BJ (cell line): ENCODE data around the gene ETV6. TPM values are rescaled to one million over a fixed set of nuclear protein-coding genes. Genes with fewer than 3 reads are reported as not detected.

Experiments
- CTCF ChIA-PET: fragments of 350-600 bp; formaldehyde crosslinking; extraction: SDS; loops from one replicate; lab custom pipeline; 2021; ENCODE audit warnings: antibody characterized with exemption, inconsistent platforms; lab: Yijun Ruan, JAX
- POLR2A ChIA-PET: fragments of 300-600 bp; sonication (Branson Sonifier 250); formaldehyde crosslinking; extraction: SDS; loops from one replicate; lab custom pipeline; 2021; ENCODE audit warnings: antibody characterized with exemption; lab: Charles Lee
- DNase-seq: peaks from one replicate; pipeline ENCODE4 v3.0.0-alpha.2; 2011; ENCODE audit warnings: low read depth
- H3K27me3 ChIP-seq: 2 replicates; pipeline ENCODE4 v1.6.0; 2011; ENCODE audit warnings: low read length; ENCODE audit not compliant: control insufficient read depth, insufficient read depth
- H3K36me3 ChIP-seq: 2 replicates; pipeline ENCODE4 v1.5.1; 2011; ENCODE audit warnings: low read length; ENCODE audit not compliant: control insufficient read depth, insufficient read depth
- H3K4me3 ChIP-seq: 2 replicates; pipeline ENCODE4 v1.5.1; 2011; ENCODE audit warnings: low read depth, mild to moderate bottlenecking, control low read depth, low read length
- CTCF ChIP-seq: IDR thresholded peaks from 2 replicates; pipeline ENCODE4 v1.5.1; 2011; ENCODE audit warnings: low read depth, mild to moderate bottlenecking, control low read depth, inconsistent platforms, low read length, moderate library complexity; ENCODE audit not compliant: insufficient read depth
- polyA plus RNA-seq: library from polyadenylated mRNA; depleted of rRNA; stranded (reverse); fragments of >200 nt; gene quantifications from 2 replicates; pipeline ENCODE4 v1.2.3, GENCODE V29; 2011

The ETV6 gene
- polyA plus RNA-seq, 1 experiment = 10.7 TPM

- no peak for TF ChIP-seq CTCF
- DNase-seq = no peak
- no peaks in the 10 kb centered on the region for H3K27me3 ChIP-seq
- ChIA-PET POLR2A (no interaction called here), CTCF (no interaction called here)
- 0 out of 2 replicates have a peak, but pooled peaks cover 2% of the 10 kb centered on the region for H3K36me3 ChIP-seq
- no peak overlapping the region for H3K4me3 ChIP-seq
Measured at GRCh38 chr12:11666131-11667050, 16.9 kb downstream of the ETV6 start.

GRCh38 chr12:11667171-11667570 lies 17.7 kb downstream of the ETV6 start:
- no peaks in the 10 kb centered on the region for H3K27me3 ChIP-seq
- 0 out of 2 replicates have a peak, but pooled peaks cover 2% of the 10 kb centered on the region for H3K36me3 ChIP-seq
- DNase-seq = no peak
- TF ChIP-seq CTCF = no peak
- CTCF ChIA-PET = no interaction called here
- POLR2A ChIA-PET = interaction anchor here (0.7 kb wide), 1 partner anchor 366 kb away, joined by 8 read pairs; no protein-coding TSS in a partner anchor
- no peak overlapping the region for H3K4me3 ChIP-seq

- H3K27me3 ChIP-seq = no peaks in the 10 kb centered on the region
- no peak for DNase-seq
- POLR2A ChIA-PET = no interaction called here
- no peak overlapping the region for H3K4me3 ChIP-seq
- no peak for TF ChIP-seq CTCF
- H3K36me3 ChIP-seq = 0 out of 2 replicates have a peak, but pooled peaks cover 2% of the 10 kb centered on the region
- CTCF ChIA-PET = interaction anchor here (0.5 kb wide), 1 partner anchor 132 kb away, joined by 3 read pairs; no protein-coding TSS in a partner anchor
Measured at GRCh38 chr12:11668611-11669010, 19.1 kb downstream of the ETV6 start.

- Histone ChIP-seq H3K4me3 (no peak overlapping the region), H3K36me3 (0 out of 2 replicates have a peak, but pooled peaks cover 2% of the 10 kb centered on the region), H3K27me3 (no peaks in the 10 kb centered on the region)
- CTCF ChIA-PET = no interaction called here
- DNase-seq = no peak
- POLR2A ChIA-PET = no interaction called here
- no peak for TF ChIP-seq CTCF
Measured at GRCh38 chr12:11669348-11669747, 19.9 kb downstream of the ETV6 start.
